ENCODE results near the gene FBXO39. TPM values are rescaled to one million over a fixed set of nuclear protein-coding genes. Genes with fewer than 3 reads are reported as not detected.

FBXO39 gene
- total RNA-seq, 3 donors from 2014 or later (not counting 1 experiment from before 2014, with no cell fraction given), result 0.40 to 0.72 (median 0.43) TPM

GRCh38 chr17:6749519-6749918, 26.5 kb upstream of the FBXO39 start:
- Mint-ChIP-seq H3K4me1 (peaks cover 24% of the 10 kb centered on the region in 2 donors), H3K27me3 (ENCODE audit: low read depth in 2 of 2) (peaks cover 15% of the 10 kb centered on the region in 2 donors), H3K36me3 (no peaks in the 10 kb centered on the region), H3K27ac (no peak overlapping the region), H3K4me3 (no peak overlapping the region), H3K9me3 (no peaks in the 10 kb centered on the region)
- H3K4me3 ChIP-seq (ENCODE audit: low read length), result no peak overlapping the region
- TF ChIP-seq CTCF (IDR thresholded peaks at IDR 0.05), result no peak
- DNase-seq, result peak in 1 of 2 donors; percentile 23
- 59% methylated on average over 5 of the region's 6 CpGs for WGBS (ENCODE audit: insufficient coverage)
- no peaks in the 10 kb centered on the region for H3K9me3 ChIP-seq (ENCODE audit: control insufficient read depth, insufficient read depth, low read length)
- H3K27ac ChIP-seq (ENCODE audit: low read length), result no peak overlapping the region
- no peaks in the 10 kb centered on the region for H3K27me3 ChIP-seq (ENCODE audit: control insufficient read depth, insufficient read depth, low read length)
- H3K36me3 ChIP-seq (ENCODE audit: control insufficient read depth, insufficient read depth, low read length), result no peaks in the 10 kb centered on the region
- intact Hi-C loops (cut with micrococcal nuclease), result no loop called here
- no peak for ATAC-seq
- peaks cover 23% of the 10 kb centered on the region for H3K4me1 ChIP-seq (ENCODE audit: control insufficient read depth, insufficient read depth, low read length)

GRCh38 chr17:6752068-6752909, 23.7 kb upstream of the FBXO39 start:
- DNase-seq (peak in 1 of 2 donors; percentile 22), ATAC-seq (no peak)
- Mint-ChIP-seq H3K9me3 (no peaks in the 10 kb centered on the region), H3K27me3 (ENCODE audit: low read depth in 2 of 2) (peaks cover 0 to under 1% of the 10 kb centered on the region in 2 donors), H3K4me1 (peaks cover 48 to 50% of the 10 kb centered on the region in 2 donors), H3K36me3 (no peaks in the 10 kb centered on the region), H3K4me3 (peak overlapping the region; percentile 78), H3K27ac (peak overlapping the region; percentile 90 to 97)
- Histone ChIP-seq H3K4me1 (ENCODE audit: control insufficient read depth, insufficient read depth, low read length) (peaks cover 47% of the 10 kb centered on the region), H3K9me3 (ENCODE audit: control insufficient read depth, insufficient read depth, low read length) (no peaks in the 10 kb centered on the region), H3K36me3 (ENCODE audit: control insufficient read depth, insufficient read depth, low read length) (no peaks in the 10 kb centered on the region), H3K4me3 (ENCODE audit: low read length) (no peak overlapping the region), H3K27me3 (ENCODE audit: control insufficient read depth, insufficient read depth, low read length) (no peaks in the 10 kb centered on the region), H3K27ac (ENCODE audit: low read length) (peak overlapping the region; percentile 60)
- 40% methylated on average over 4 of the region's 7 CpGs for WGBS (ENCODE audit: insufficient coverage)
- intact Hi-C loops (cut with micrococcal nuclease), result loop anchor here (10.0 kb wide), 1 partner anchor 263 kb away; the partner anchor contains the start of gene RNASEK
- TF ChIP-seq CTCF (IDR thresholded peaks at IDR 0.05), result no peak

GRCh38 chr17:6753006-6753445, 23.0 kb upstream of the FBXO39 start:
- H3K36me3 ChIP-seq (ENCODE audit: control insufficient read depth, insufficient read depth, low read length), result peaks cover 3% of the 10 kb centered on the region
- H3K36me3 Mint-ChIP-seq, result no peaks in the 10 kb centered on the region
- no peak overlapping the region for H3K4me3 ChIP-seq (ENCODE audit: low read length)
- H3K27me3 ChIP-seq (ENCODE audit: control insufficient read depth, insufficient read depth, low read length), result no peaks in the 10 kb centered on the region
- H3K9me3 Mint-ChIP-seq, result no peaks in the 10 kb centered on the region
- peak; percentile 56 to 80 for DNase-seq
- 13% methylated on average over 9 of the region's 9 CpGs for WGBS (ENCODE audit: insufficient coverage)
- TF ChIP-seq CTCF (IDR thresholded peaks at IDR 0.05), result no peak
- H3K9me3 ChIP-seq (ENCODE audit: control insufficient read depth, insufficient read depth, low read length), result no peaks in the 10 kb centered on the region
- intact Hi-C loops (cut with micrococcal nuclease), result loop anchor here (10.0 kb wide), 1 partner anchor 262 kb away; the partner anchor contains the start of gene RNASEK
- peak; percentile 59 to 78 (median 60) for ATAC-seq
- peaks cover 55 to 57% of the 10 kb centered on the region in 2 donors for H3K4me1 Mint-ChIP-seq
- H3K27me3 Mint-ChIP-seq (ENCODE audit: low read depth in 2 of 2), result no peaks in the 10 kb centered on the region
- peak overlapping the region; percentile 78 for H3K4me3 Mint-ChIP-seq
- peak overlapping the region; percentile 60 for H3K27ac ChIP-seq (ENCODE audit: low read length)
- peak overlapping the region; percentile 90 to 97 for H3K27ac Mint-ChIP-seq
- H3K4me1 ChIP-seq (ENCODE audit: control insufficient read depth, insufficient read depth, low read length), result peaks cover 54% of the 10 kb centered on the region
